H1 (cell line): ENCODE results near the gene DAND5. TPM values are rescaled to one million over a fixed set of nuclear protein-coding genes. Genes with fewer than 3 reads are reported as not detected.

Source experiments
- ASH2L ChIP-seq: fragments of 200-600, 300-600 bp; sonication (generic); IDR thresholded peaks from one replicate; pipeline ENCODE4 v1.7.1; 2017; ENCODE audit warnings: low read length
- CHD7 ChIP-seq: fragments of 300-600 bp; sonication (generic); IDR thresholded peaks from 2 replicates; pipeline ENCODE4 v1.7.1; 2012; ENCODE audit warnings: low read length, moderate library complexity, mild to moderate bottlenecking, inconsistent platforms; ENCODE audit not compliant: insufficient replicate concordance
- EGR1 ChIP-seq: IDR thresholded peaks from 2 replicates; pipeline ENCODE4 v1.6.1; 2011; ENCODE audit warnings: low read depth, low read length, borderline replicate concordance
- JUND ChIP-seq: IDR thresholded peaks from 2 replicates; pipeline ENCODE4 v1.6.1; 2011; ENCODE audit warnings: mild to moderate bottlenecking, improper control_type of control experiment, low read length
- SIX5 ChIP-seq: IDR thresholded peaks from 2 replicates; pipeline ENCODE4 v1.6.1; 2011; ENCODE audit warnings: mild to moderate bottlenecking, low read depth, low read length
- SP2 ChIP-seq: IDR thresholded peaks from 2 replicates; pipeline ENCODE4 v1.6.1; 2012; ENCODE audit warnings: mild to moderate bottlenecking, low read length, inconsistent platforms
- TBP ChIP-seq: IDR thresholded peaks from 2 replicates; pipeline ENCODE4 v1.6.1; 2011; ENCODE audit warnings: low read depth, low read length, improper control_type of control experiment
- polyA plus RNA-seq, 7 experiments: library from polyadenylated mRNA; depleted of rRNA in 3 of 7; stranded (reverse) in 5 of 7; unstranded in 2 of 7; fragments of >200 nt in 5 of 7; fragments of 200-250 nt in 2 of 7; gene quantifications; 1 replicate in 5 of 7; 2 replicates in 1 of 7; 4 replicates in 1 of 7; pipeline versions ENCODE4 v1.2.1 to v1.2.3, GENCODE V29; 2011 to 2013; ENCODE audit warnings: missing spikeins in 2 of 7, mixed read lengths in 2 of 7
- total RNA-seq: library from RNA; stranded (reverse); fragmentation: NEBNext Ultra II Directional; extraction: Animal tissue kit (Norgen Biotek cat#: 25700); gene quantifications from 2 replicates; pipeline ENCODE4 v1.2.1, GENCODE V29; 2021

The DAND5 gene
- total and polyA plus RNA-seq, 2 of the 8 experiments (the other 6 are each of a cell fraction or from before 2014, with no cell fraction given): 0.14 to 0.17 TPM

DNA sequence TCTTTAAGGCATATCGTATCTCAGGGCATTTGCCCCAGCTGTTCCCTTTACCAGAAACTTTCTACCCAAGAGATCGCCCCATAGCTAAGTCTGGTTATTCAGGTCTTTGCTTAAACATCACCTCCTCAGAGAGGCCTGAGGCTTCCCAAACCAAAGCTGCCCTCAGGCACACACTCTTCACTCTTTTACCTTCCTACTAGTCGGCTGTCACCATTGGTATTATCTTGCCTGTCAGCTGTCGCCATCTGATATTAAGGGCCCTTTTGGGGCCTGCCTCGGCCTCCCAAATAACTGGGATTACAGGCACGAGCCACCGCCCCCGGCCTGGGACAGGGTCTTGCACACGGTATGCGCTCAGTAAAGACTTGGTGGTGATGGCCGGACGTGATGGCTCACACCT is 13.4 kb upstream of the DAND5 start (continued):
- TF ChIP-seq CHD7 (no peak), JUND (no peak), SP2 (no peak), ASH2L (no peak), EGR1 (no peak), TBP (no peak), SIX5 (no peak)
